ENCODE data around the gene FAM89B.

Gene FAM89B

GRCh38 chr11:65619281-65619928 is 47.1 kb downstream of the FAM89B start:
- no peak for TF ChIP-seq POLR2AphosphoS5 (IDR thresholded peaks at IDR 0.05; ENCODE audit: low read depth, low read length)
- no peak for TF ChIP-seq TAF1 (IDR thresholded peaks at IDR 0.05; ENCODE audit: borderline replicate concordance, insufficient read depth, low read length)
- TF ChIP-seq SIN3A (IDR thresholded peaks at IDR 0.05; ENCODE audit: borderline replicate concordance, insufficient read depth, low read length): no peak
- TF ChIP-seq, protein P1, sequence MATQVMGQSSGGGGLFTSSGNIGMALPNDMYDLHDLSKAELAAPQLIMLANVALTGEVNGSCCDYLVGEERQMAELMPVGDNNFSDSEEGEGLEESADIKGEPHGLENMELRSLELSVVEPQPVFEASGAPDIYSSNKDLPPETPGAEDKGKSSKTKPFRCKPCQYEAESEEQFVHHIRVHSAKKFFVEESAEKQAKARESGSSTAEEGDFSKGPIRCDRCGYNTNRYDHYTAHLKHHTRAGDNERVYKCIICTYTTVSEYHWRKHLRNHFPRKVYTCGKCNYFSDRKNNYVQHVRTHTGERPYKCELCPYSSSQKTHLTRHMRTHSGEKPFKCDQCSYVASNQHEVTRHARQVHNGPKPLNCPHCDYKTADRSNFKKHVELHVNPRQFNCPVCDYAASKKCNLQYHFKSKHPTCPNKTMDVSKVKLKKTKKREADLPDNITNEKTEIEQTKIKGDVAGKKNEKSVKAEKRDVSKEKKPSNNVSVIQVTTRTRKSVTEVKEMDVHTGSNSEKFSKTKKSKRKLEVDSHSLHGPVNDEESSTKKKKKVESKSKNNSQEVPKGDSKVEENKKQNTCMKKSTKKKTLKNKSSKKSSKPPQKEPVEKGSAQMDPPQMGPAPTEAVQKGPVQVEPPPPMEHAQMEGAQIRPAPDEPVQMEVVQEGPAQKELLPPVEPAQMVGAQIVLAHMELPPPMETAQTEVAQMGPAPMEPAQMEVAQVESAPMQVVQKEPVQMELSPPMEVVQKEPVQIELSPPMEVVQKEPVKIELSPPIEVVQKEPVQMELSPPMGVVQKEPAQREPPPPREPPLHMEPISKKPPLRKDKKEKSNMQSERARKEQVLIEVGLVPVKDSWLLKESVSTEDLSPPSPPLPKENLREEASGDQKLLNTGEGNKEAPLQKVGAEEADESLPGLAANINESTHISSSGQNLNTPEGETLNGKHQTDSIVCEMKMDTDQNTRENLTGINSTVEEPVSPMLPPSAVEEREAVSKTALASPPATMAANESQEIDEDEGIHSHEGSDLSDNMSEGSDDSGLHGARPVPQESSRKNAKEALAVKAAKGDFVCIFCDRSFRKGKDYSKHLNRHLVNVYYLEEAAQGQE (IDR thresholded peaks at IDR 0.05; ENCODE audit: insufficient read depth in 1 of 2, low read depth in 2 of 2, low read length in 2 of 2): no peak
- TF ChIP-seq FOXP2 (optimal IDR thresholded peaks at IDR 0.05; ENCODE audit: borderline replicate concordance, extremely low read depth, extremely low read length, insufficient read depth): no peak

DNA sequence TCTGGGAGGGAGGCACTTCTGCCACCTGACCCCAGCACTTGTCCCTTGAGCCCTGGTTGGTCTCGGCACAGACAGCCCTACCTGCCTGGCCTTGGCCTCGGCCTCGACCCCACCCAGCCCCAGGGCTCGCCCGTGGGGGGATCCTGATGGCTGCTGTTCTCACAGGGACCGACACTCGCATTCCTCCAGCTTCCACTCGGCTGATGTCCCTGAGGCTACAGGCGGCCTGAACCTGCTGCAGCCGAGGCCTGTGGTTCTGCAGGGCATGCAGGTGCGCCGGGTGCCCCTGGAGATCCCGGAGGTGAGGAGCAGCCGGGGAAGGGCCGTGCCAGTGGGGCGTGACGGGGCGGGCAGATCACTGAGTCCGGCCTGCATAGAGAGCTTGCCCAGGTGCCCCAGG is 48.3 kb downstream of the FAM89B start:
- TF ChIP-seq TAF1 (IDR thresholded peaks at IDR 0.05; ENCODE audit: borderline replicate concordance, insufficient read depth, low read length) (no peak), POLR2AphosphoS5 (IDR thresholded peaks at IDR 0.05; ENCODE audit: low read depth, low read length) (no peak), FOXP2 (optimal IDR thresholded peaks at IDR 0.05; ENCODE audit: borderline replicate concordance, extremely low read depth, extremely low read length, insufficient read depth) (no peak), SIN3A (IDR thresholded peaks at IDR 0.05; ENCODE audit: borderline replicate concordance, insufficient read depth, low read length) (no peak)
- TF ChIP-seq, protein P1 (IDR thresholded peaks at IDR 0.05; ENCODE audit: insufficient read depth in 1 of 2, low read depth in 2 of 2, low read length in 2 of 2): no peak

DNA sequence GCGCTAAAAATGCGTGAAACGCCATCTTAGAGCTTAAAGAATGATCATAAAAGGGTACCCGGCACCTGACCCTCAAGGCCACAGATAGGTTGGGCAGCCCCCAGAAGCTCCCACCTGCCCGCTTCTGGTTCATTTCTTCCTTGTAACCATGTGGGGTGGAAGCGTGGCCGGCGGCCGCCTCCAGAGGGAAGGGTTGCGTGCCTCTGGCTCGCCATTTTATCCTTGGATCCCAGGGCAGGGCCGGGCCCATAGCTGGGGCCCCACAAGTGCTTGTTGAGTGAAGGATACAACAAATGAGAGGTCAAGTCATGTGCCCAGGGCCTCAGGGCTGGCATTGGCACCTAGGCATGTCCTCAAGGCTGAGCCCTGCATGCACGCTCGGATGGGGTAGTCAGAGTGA is 49.1 kb downstream of the FAM89B start:
- TF ChIP-seq, protein P1 (IDR thresholded peaks at IDR 0.05; ENCODE audit: insufficient read depth in 1 of 2, low read depth in 2 of 2, low read length in 2 of 2): no peak
- TF ChIP-seq SIN3A (IDR thresholded peaks at IDR 0.05; ENCODE audit: borderline replicate concordance, insufficient read depth, low read length) (no peak), FOXP2 (optimal IDR thresholded peaks at IDR 0.05; ENCODE audit: borderline replicate concordance, extremely low read depth, extremely low read length, insufficient read depth) (no peak), POLR2AphosphoS5 (IDR thresholded peaks at IDR 0.05; ENCODE audit: low read depth, low read length) (no peak), TAF1 (IDR thresholded peaks at IDR 0.05; ENCODE audit: borderline replicate concordance, insufficient read depth, low read length) (no peak)

DNA sequence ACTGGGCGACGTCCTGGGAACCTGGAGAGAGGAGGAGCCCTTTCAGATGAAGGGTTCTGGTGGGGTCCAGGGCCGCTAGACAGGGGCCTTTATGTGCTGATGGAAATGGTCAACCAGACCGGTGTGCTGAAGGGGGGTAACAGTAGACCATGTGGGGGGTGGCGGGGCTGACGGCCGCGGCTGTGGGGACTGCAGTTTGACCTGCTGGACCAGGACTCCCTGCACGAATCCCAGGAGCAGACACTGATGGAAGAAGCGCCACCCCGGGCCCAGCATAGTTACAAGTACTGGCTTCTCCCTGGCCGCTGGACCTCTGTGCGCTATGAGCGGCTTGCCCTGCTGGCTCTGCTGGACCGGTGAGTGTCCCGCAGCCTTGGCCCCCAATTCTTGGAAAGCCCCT is 49.7 kb downstream of the FAM89B start:
- TF ChIP-seq, protein P1 (IDR thresholded peaks at IDR 0.05; ENCODE audit: insufficient read depth in 1 of 2, low read depth in 2 of 2, low read length in 2 of 2): no peak
- TF ChIP-seq SIN3A (IDR thresholded peaks at IDR 0.05; ENCODE audit: borderline replicate concordance, insufficient read depth, low read length) (no peak), TAF1 (IDR thresholded peaks at IDR 0.05; ENCODE audit: borderline replicate concordance, insufficient read depth, low read length) (no peak), FOXP2 (optimal IDR thresholded peaks at IDR 0.05; ENCODE audit: borderline replicate concordance, extremely low read depth, extremely low read length, insufficient read depth) (no peak), POLR2AphosphoS5 (IDR thresholded peaks at IDR 0.05; ENCODE audit: low read depth, low read length) (no peak)
